Prostate gland (tissue), 2 donors: ENCODE data around the gene CDR2.

Experiments
- CTCF ChIP-seq, 4 experiments: fragments of 200-600 bp in 2 of 4; fragments of 450-650 bp in 2 of 4; sonication (generic) in 2 of 4; IDR thresholded peaks; 1 replicate in 3 of 4; 2 replicates in 1 of 4; pipeline ENCODE4 v1.5.1; 2016 to 2019; ENCODE audit warnings: antibody characterized with exemption in 4 of 4, mild to moderate bottlenecking in 2 of 4, moderate library complexity in 2 of 4
- POLR2A ChIP-seq: fragments of 450-650 bp; IDR thresholded peaks from one replicate; pipeline ENCODE4 v1.6.1; 2016; ENCODE audit warnings: antibody characterized with exemption, mild to moderate bottlenecking

DNA sequence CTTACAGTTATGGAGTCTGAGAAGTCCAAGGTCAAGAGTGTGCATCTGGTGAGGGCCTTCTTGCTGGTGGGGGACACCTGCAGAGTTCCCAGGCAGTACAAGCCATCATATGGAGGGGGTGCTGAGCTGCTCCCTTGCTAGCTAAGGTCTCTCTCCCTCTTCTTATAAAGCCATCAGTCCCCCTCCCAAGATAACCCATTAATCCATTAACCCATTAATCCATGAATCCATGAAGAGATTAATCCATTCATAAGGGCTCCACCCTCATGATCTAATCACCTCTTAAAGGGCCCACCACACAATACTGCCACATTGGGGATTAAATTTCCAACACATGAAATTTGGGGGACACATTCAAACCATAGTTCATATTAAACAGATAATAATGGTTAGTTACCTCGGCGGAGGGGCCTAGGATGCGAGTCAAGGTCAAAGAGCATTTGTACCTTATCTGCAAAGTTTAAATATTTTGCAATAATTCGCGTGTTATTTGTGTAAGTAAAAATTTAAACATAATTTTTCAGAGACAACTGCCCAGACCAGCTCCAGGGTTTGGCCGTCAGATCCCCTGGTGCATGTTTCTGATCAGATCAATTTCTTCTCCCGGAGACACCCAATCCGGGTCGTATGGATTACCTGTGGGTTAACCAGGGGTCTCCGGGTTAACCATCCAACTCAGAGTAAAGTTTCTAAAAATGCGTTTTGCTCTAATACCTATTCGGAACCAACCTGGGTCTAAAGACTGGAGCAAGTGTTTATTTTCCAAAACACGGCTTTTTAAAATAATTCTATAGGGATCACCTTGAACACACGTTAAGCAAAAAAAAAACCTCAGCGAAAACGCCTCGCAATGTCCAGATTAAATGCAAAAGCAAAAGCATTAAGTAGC is 78.0 kb downstream of the CDR2 start:
- TF ChIP-seq POLR2A (no peak), CTCF (IDR thresholded peaks at IDR 0.05) (no peak)
